C4-2B (cell line): ENCODE results near the gene SH3RF1.

Source experiments
- H3K27ac ChIP-seq: fragments of 450-650 bp; 2 replicates; pipeline ENCODE4 v1.5.1; 2017
- ZFX ChIP-seq: fragments of 450-650 bp; IDR thresholded peaks from 2 replicates; pipeline ENCODE4 v1.6.1; 2017
- TF ChIP-seq, protein P1 (sequence below): fragments of 450-650 bp; conservative IDR thresholded peaks from 2 replicates; pipeline ENCODE4 v1.5.1; 2017; ENCODE audit warnings: mild to moderate bottlenecking

The SH3RF1 gene

DNA sequence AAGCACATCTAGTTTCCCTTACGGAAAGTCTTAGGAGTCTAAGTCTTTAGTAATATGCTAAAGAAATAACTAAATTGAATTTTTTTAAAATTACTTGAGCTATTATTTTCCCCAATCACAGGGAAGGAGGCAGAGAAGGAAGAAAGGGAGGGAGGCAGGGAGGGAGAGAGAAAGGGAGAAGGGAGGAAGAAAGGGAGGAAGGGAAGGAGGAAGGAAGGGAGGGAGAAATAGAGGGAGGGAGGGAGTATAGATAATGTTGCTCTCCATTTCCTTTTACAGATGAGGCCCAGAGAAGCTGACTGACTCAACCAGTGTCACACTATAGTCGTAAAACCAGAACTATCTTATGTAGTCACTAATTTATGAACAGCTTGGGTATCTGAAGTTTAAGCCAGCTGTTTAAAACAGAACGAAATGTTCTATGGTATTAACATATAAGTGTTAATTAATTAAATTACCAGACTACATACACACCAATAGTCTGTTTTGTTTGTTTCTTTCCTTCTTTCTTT lies 14.6 kb downstream of the SH3RF1 start:
- H3K27ac ChIP-seq: no peak overlapping the region
- TF ChIP-seq, protein P1, sequence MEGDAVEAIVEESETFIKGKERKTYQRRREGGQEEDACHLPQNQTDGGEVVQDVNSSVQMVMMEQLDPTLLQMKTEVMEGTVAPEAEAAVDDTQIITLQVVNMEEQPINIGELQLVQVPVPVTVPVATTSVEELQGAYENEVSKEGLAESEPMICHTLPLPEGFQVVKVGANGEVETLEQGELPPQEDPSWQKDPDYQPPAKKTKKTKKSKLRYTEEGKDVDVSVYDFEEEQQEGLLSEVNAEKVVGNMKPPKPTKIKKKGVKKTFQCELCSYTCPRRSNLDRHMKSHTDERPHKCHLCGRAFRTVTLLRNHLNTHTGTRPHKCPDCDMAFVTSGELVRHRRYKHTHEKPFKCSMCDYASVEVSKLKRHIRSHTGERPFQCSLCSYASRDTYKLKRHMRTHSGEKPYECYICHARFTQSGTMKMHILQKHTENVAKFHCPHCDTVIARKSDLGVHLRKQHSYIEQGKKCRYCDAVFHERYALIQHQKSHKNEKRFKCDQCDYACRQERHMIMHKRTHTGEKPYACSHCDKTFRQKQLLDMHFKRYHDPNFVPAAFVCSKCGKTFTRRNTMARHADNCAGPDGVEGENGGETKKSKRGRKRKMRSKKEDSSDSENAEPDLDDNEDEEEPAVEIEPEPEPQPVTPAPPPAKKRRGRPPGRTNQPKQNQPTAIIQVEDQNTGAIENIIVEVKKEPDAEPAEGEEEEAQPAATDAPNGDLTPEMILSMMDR: no peak
- no peak for TF ChIP-seq ZFX

GRCh38 chr4:169254546-169254983 lies 16.2 kb downstream of the SH3RF1 start:
- no peak overlapping the region for H3K27ac ChIP-seq
- TF ChIP-seq, protein P1: no peak
- TF ChIP-seq ZFX: no peak

GRCh38 chr4:169253904-169254303 lies 16.9 kb downstream of the SH3RF1 start:
- TF ChIP-seq ZFX: no peak
- TF ChIP-seq, protein P1: no peak
- H3K27ac ChIP-seq: no peak overlapping the region

DNA sequence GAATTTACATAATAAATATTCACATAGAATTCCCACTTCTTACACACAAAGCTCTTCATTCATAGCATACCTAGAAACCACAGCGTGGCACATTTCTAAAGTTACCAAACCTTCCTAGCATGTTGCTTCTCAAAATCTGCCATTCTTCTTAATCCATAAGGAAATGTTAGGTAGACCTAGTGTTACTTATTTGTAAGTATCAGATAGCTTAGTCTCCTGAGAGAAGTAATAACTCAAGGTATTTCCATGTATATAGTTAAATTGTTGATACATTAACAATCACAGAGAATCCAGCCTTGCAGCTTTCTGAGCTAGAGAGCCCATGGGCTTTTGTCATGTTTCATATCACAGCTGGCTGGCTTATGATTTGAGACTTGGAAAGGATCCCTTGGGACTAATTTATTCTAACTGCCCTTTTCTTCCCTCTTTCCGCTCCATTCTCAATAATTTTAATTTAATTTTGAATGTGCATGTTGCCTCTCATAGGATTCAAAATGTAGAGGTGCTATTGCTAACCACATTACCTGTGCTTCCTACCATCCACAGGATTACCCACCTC lies 17.6 kb downstream of the SH3RF1 start:
- TF ChIP-seq, protein P1: no peak
- no peak for TF ChIP-seq ZFX
- no peak overlapping the region for H3K27ac ChIP-seq

DNA sequence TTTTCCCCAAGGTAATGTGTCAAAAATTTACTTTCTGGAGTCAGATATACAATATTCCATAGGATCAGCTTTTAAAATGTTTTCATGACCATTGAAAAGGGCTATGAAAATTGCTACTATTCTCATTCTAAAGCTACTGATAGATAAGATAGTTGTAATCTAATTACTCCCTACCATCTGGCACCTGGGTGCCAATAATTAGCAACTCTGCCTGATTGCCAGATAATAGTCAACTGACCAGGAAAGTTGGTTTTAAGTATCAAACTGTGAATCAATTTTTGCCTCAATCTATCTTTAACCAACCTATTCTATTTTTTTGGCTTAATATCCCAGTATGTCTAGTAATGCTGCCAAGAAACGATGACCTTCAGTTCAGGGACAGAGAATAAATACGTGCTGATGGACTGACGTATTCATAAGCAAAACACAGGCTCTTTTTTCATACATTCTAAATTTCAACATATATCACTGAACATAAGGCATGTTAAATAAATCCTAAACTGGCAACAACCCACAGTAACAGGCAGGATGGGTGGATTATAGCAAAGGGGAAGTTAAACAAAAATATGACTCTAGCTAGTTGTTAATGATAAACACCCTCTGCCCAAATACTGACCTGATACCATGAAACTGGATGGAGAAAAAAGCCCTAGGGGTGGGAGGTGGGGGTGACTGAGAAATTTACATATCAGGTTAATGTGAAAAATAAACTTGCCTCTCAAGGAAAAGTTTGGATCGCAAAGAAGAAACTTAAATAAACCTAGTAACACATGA lies 18.2 kb downstream of the SH3RF1 start:
- H3K27ac ChIP-seq: no peak overlapping the region
- TF ChIP-seq, protein P1: no peak

DNA sequence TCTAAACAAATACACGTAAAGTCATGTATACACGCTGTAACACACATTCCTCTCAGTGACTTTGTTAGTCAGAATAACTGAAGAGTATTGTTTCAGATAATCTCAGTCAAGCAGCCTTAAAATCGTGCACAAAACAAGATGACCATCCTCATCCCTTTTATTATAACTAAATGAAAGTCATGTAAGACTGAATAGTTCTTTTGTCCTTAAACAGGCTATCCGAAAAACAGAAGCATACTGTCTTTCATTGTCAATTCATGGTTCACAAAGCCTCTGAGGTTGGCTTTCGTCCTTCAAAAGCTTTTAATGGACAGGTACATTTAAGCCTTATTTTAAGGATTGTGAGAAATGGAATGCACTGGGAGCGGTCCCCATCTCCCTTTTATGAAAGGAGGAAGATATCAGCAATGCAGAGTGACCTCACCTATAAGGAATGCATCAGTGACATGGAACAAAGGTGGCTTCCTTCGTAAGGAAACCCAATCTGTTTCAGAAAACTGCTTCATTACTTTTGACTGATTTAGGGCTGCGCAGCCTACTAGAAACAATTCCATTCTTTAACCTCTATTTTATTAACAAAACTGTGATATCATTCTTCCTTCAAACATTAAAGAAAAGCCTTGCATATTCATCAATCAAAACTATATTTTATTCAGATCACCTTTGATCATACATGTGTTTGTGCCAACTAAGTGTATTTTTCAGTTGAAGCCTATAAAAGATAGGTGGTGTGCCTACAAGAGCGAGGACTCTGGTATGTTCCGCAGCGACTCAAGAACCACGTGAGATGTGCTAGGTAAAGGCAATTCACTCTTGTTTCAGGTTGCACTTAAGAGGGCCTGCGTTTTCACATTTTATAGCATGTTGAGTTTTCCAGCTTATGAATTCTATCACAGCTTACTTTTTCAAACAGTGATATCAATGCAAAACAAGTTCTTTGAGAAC lies 19.2 kb downstream of the SH3RF1 start:
- H3K27ac ChIP-seq: no peak overlapping the region
- TF ChIP-seq, protein P1: no peak
- TF ChIP-seq ZFX: no peak
